KOPT-K1 (cell line): ENCODE data around the gene AQP5.

Source experiments
- H3K27ac ChIP-seq: fragments of 200-600 bp; sonication (generic); 2 replicates; pipeline ENCODE4 v1.5.1; 2016; ENCODE audit warnings: antibody characterized with exemption, mild to moderate bottlenecking, low read depth, low read length; ENCODE audit not compliant: poor library complexity, severe bottlenecking
- H3K36me3 ChIP-seq: fragments of 200-600 bp; sonication (generic); 2 replicates; pipeline ENCODE4 v1.5.1; 2017; ENCODE audit warnings: antibody characterized with exemption, mild to moderate bottlenecking, low read length, moderate library complexity; ENCODE audit not compliant: insufficient read depth
- H3K9me3 ChIP-seq: fragments of 200-600 bp; sonication (generic); 2 replicates; pipeline ENCODE4 v1.5.1; 2017; ENCODE audit warnings: antibody characterized with exemption, low read length, mild to moderate bottlenecking; ENCODE audit not compliant: insufficient read depth, poor library complexity, severe bottlenecking

The AQP5 gene

DNA sequence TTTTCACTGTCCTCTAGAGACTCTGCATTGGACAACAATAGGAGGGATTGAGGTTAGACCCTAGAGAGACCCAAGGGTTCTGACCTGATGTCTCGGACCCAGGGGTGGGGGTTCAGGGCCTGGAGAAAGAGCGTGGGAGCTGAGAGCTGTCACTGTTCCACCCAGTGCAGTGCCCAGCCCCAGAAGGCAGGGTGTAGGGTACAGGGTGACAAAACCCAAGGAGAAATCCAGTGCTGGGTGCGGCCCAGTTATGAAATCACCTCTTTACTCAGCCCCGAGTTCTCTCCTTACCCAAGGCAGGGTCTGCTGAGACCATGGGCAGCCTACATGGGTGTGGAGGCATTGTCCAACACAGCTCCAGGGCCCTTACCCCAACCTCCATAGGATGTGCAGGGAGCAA, 8.5 kb upstream of the AQP5 start:
- no peaks in the 10 kb centered on the region for H3K9me3 ChIP-seq
- no peak overlapping the region for H3K27ac ChIP-seq
- H3K36me3 ChIP-seq: no peaks in the 10 kb centered on the region

DNA sequence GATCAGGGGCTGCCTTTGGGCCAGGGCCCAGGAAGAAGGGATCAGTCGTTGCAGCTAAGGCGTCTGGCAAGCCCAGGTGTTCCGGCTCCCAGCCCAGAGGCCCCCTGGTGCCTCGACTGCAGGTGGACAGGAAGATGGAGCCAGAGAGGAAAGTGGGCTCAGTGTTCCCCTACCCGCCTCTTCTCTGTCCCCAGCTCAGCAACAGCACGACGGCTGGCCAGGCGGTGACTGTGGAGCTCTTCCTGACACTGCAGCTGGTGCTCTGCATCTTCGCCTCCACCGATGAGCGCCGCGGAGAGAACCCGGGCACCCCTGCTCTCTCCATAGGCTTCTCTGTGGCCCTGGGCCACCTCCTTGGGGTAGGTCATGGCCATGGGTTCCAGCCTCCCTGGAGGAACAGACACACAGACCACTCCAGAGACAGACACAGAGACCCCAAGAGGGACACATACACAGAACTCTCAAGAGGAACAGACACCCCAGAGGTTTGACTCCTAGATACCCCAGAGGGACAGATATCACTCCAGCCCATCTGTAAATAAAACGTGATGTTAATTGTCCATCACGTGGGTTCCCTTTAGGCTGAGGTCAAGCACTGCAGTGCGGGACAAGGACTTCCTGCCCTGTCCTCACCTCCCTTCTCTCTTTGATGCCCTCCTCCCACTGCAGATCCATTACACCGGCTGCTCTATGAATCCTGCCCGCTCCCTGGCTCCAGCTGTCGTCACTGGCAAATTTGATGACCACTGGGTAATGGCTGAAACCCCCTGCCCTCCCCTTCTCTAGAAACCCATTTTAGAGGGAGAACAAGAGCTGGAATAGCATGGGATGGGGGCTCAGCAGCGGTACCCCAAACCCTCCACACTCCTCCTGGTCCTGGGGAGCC, 7.5 kb upstream of the AQP5 start:
- H3K27ac ChIP-seq: no peak overlapping the region
- H3K9me3 ChIP-seq: no peaks in the 10 kb centered on the region
- no peaks in the 10 kb centered on the region for H3K36me3 ChIP-seq

DNA sequence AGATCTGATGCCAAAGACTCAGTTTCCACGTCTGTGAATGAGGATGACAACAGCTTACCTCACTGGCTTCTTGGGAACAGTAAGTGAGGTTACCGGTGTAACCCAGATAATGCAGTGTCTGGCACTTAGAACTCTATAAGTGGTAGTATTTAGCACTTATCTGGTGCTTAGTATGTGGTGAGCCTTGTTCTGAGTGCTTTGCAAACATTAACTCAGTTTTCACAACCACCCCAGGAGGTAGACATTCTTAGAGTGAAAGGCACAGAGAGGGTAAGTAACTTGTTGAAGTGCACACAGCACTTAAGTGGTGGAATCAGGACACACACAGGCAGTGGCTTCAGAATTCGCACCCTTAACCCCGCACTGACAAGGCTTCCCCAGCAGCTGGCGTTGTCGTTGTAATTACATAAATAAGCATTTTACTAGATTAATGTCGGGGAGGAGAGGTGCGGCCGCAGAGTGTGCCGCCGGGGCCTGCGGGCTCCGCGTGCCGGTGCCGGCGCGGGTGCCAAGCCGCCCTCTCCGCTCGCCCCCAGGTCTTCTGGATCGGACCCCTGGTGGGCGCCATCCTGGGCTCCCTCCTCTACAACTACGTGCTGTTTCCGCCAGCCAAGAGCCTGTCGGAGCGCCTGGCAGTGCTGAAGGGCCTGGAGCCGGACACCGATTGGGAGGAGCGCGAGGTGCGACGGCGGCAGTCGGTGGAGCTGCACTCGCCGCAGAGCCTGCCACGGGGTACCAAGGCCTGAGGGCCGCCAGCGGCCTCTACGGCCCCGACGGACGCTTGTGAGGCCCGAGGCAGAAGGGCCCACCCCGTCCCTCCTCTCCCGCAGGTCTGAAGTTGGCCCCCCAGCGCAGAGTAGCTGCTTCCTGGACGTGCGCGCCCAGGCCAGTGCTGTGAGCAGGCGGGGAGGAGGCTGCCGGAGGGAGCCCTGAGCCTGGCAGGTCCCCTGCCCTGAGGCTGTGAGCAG, 6.5 kb upstream of the AQP5 start:
- no peaks in the 10 kb centered on the region for H3K9me3 ChIP-seq
- H3K36me3 ChIP-seq: no peaks in the 10 kb centered on the region
- H3K27ac ChIP-seq: no peak overlapping the region

DNA sequence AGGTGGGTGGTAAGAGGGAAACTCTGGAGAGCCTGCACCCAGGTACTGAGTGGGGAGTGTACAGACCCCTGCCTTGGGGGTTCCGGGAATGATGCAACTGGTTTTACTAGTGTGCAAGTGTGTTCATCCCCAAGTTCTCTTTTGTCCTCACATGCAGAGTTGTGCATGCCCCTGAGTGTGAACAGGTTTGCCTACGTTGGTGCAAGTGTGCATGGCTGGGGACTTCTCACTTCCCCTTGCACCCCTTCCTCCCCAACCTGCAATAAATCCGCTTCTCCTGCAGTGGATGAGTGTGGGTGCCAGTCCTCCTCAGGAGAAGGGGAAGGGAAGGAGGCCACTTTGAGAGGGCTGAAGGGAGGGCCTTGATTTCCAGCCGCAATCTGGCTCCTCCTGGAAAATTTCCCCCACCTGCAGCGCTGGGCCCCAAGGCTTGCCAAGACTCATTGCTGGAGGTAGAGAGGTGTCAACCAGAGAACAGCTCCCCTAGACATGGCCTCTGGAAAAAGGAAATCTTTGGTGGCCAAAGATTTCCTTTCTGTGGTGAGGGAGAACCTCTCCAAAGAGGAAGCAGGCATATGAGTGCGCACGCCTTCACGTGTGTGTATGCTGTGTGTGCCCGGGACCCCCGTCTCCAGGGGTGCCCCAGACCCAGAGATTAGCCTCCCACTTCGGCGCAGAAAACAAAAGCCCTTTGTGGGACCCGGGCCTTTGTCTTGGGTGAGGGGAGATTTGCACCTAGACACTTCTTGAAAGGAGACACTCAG, 5.6 kb upstream of the AQP5 start:
- Histone ChIP-seq H3K36me3 (no peaks in the 10 kb centered on the region), H3K9me3 (no peaks in the 10 kb centered on the region), H3K27ac (no peak overlapping the region)

DNA sequence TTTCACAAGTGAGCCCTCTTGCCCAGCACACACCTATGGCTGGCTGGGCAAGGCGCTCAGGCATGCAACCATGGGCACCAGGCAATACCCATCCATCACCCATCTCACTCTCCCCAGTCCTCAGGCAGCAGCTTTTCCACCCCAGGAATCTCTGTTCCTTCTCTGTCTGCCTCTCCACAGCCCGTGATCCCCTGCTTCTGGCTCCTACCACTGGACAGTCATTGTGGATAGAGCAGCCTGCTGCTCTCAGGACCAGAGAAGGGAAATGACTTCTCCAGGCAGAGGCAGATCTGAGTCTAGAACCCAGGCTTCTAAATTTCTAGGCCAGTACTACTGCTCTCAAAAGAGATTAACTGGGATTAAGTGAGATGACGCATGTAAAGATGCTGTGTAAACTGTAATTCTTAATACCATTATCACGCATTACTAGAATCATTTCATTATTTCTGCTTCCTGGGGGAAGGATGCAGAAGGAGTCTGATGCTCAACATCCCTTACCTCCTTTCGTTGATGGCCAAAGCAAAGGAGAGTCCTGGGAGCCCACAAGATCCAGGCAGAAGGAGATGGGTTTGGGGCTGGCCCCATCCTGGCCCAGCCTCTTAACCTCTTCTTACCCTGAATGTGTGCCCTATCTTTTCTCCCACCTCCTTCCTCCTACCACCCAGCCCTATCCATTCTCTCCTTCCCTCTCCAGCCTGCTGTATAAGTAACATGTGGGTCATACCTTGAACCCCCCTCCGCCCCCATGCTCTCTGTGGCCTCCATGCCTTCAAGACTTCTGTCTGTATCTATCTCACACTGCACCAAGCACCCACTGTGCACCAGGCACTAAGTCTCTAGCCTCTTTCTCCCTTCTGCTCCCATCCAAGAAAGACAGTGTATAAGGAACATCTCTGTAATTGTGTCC, 4.8 kb upstream of the AQP5 start:
- Histone ChIP-seq H3K27ac (no peak overlapping the region), H3K36me3 (no peaks in the 10 kb centered on the region), H3K9me3 (no peaks in the 10 kb centered on the region)

DNA sequence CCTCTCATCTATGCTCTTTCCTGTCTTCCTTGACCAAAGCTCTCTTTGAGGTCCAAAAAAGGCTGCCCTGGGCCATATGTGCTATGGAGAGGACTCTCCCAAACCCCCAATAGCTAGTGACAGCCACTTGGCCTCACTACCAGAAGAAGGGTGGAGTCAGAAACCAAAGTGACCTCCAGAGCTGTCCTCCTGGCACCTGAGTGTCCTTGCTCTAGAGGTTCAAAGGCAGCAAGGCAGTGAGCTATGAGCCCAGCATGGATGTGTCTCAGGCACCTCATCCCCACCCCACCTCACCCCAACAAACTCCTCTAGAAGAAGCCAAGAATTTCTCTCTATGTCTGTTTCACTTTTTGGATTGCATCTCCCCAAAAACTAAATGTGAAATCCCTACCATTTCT, 4.1 kb upstream of the AQP5 start:
- H3K9me3 ChIP-seq: no peaks in the 10 kb centered on the region
- no peaks in the 10 kb centered on the region for H3K36me3 ChIP-seq
- no peak overlapping the region for H3K27ac ChIP-seq

DNA sequence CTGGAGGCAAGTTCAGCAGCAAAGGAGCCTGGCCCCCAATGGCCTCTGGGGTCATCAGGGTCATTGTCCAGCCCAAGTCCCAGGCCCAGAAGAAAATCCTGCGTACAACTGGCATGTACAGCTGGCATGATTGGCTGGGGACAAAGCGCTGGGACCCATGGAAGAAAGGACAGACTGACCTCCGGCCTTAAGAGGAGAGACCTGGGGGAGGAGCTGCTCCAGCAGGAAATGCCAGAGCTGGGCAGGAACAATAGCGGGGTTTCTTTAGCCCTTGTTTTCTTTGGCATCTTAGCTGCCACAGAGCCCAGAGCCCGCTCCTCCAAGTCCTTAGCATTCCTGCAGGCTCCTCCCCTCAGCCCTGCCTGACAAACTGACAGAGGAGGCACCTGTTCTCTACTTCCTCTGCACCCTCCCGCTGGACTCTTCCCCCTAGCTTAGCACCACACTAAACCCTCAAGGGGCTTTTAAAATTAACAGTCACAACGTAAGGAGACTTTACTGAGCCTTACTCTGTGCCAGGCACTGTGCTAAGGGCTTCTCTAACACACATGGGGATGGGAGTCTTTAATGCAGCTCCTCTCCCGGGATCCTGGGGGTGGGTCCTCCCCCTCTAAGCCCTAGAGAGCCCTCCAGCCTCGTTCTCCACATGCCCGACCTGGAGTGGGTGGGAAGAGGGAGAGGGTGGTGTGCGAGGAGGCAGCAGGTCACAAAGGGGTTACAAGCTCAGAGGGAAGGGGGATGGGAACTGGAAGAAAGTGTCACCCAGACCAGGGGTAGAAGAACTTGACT, 1.8 kb upstream of the AQP5 start:
- Histone ChIP-seq H3K27ac (no peak overlapping the region), H3K36me3 (no peaks in the 10 kb centered on the region), H3K9me3 (no peaks in the 10 kb centered on the region)

DNA sequence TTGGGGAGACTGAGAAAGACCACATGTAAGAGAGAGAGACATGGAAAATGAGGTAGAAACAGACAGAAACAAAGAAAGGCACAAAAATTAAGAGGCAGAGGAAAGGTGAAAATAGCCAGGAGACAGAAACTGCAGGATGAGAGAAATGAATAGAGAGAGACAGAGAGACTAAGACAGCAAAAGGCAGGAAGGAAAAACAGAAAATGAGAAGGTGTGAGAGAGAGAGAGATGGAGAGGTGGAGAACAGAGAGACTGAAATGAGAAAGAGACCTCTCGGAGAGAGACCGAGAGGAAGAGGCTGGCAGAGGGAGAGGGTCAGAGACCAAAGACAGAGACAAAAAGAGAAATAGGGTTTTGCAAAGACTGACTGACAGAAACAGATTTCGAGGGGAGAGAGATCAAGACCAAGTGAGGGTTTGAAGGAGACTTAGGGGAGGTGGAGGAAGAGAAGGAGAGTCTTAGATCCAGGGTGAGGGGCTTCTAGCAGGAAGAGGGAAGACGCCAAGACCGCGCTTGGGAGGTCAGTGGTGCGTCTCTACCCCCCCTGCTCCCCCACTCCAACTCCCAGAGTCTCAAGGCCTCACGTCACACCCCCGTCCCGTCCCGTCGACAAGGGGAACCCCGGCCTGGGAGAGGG, 1.1 kb upstream of the AQP5 start:
- H3K9me3 ChIP-seq: no peaks in the 10 kb centered on the region
- no peak overlapping the region for H3K27ac ChIP-seq
- no peaks in the 10 kb centered on the region for H3K36me3 ChIP-seq

DNA sequence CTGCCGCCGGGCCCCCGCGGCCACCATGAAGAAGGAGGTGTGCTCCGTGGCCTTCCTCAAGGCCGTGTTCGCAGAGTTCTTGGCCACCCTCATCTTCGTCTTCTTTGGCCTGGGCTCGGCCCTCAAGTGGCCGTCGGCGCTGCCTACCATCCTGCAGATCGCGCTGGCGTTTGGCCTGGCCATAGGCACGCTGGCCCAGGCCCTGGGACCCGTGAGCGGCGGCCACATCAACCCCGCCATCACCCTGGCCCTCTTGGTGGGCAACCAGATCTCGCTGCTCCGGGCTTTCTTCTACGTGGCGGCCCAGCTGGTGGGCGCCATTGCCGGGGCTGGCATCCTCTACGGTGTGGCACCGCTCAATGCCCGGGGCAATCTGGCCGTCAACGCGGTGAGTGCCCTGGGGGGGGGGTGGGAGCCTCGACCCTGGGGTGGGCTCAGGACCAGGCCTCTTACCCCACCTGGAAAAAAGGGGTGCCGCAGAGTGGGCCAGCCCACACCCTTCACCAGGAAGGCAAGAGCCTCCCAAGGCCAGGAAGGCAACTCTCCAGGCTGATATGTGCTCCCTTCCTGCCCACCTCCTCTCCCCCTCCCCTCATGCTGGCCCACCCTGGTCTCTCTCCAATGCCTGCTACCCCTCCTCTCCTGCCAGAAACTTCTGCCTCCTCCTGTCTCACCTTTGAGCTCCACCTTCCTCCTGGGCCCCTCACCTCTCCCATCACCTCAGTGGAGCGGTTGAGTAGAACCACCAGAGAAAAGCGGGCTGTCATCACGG, 507 bp downstream of the AQP5 start:
- Histone ChIP-seq H3K9me3 (no peaks in the 10 kb centered on the region), H3K36me3 (no peaks in the 10 kb centered on the region), H3K27ac (no peak overlapping the region)

DNA sequence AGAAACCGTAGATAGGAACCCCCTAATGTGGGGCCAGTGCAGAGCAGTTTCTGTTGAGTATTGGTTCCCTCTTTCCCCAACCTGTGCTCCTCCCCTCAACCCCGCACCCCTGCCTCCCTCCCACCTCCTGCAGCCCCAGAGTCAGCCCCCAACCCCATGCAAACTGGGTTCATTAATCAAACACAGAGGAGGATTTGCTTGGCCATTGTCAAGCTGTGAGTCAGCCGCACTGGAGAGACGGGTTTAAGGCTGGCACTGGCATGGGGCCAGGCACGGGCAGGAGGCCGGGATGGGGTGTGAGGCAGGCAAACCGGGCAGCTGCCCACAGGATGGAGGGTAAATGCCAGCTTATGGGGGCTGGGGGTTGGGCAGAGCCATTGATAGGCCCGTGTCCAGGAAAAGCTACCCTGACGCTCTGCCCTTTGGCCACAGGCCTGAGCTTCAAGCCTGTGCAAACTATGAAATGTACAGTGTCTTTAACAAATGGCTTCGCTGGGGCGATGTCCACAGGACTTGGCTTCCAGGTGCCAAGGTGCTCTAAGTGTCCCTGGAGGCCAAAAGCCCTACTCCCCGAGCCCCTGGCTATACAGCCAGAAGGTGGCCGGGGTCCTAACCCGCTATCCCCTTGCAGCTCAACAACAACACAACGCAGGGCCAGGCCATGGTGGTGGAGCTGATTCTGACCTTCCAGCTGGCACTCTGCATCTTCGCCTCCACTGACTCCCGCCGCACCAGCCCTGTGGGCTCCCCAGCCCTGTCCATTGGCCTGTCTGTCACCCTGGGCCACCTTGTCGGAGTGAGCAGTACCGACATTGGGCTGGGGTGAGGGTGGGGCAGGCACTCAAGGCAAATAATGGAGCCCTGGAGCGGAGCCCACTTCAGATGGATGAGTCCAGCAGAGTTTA, 1.4 kb downstream of the AQP5 start:
- H3K27ac ChIP-seq: no peak overlapping the region
- no peaks in the 10 kb centered on the region for H3K9me3 ChIP-seq
- no peaks in the 10 kb centered on the region for H3K36me3 ChIP-seq

DNA sequence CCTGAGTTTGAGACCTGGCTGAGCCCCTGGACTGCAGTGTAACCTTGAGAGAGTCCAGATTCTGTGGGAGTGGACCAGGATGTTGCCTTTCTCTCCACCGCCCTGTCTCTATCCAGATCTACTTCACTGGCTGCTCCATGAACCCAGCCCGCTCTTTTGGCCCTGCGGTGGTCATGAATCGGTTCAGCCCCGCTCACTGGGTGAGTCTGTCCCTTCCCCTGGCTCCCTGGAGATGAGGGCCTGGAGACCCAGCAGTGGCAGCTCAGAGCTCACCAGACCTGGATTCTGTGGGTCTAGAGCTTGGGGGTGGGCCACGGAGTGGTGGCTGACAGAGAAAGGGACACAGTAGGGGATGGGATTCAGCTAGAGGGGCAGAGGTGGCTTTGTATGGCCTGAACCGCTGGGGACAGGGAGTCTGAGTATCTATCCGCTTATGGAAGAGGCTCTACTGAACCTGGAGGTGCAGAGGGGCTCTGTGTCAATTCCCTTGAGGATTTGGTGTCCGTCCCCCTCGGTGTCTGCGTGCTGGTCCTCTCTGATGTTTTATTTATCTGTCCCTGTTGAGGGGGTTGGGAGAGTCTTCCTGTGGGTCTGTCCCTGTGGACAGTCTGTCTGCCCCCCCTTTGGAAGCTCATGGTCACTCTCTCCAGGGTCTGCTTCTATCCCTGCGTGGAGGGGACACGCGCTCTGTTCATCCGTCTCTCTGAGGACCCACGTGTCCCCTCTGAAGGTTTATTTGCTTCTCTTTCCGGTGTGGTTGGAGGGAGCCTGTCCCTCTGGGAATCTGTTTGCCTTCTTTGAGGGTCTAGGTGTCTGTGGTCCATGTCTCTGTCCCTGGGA, 2.5 kb downstream of the AQP5 start:
- Histone ChIP-seq H3K9me3 (no peaks in the 10 kb centered on the region), H3K27ac (no peak overlapping the region), H3K36me3 (no peaks in the 10 kb centered on the region)
